ENCODE data around the gene RAD9A. TPM values are rescaled to one million over a fixed set of nuclear protein-coding genes. Genes with fewer than 3 reads are reported as not detected.

The RAD9A gene
- total and polyA plus RNA-seq, 2 donors (not counting 1 experiment from before 2014, with no cell fraction given): 3.5 to 3.8 TPM

GRCh38 chr11:67429038-67429668 lies 37.4 kb downstream of the RAD9A start:
- H2AFZ ChIP-seq (ENCODE audit: low read length): no peak overlapping the region
- TF ChIP-seq EZH2 (IDR thresholded peaks at IDR 0.05; ENCODE audit: low read length, missing control alignments) (no peak), CTCF (conservative IDR thresholded peaks at IDR 0.05 in 1 of 2, IDR thresholded peaks at IDR 0.05 in 1 of 2; ENCODE audit: low read depth in 1 of 2, low read length in 2 of 2) (no peak)
- H3K9ac ChIP-seq (ENCODE audit: insufficient read depth, low read length): peak overlapping the region; percentile 90
- DNase-seq (ENCODE audit: low read depth in 2 of 2): no peak
- no peaks in the 10 kb centered on the region for H4K20me1 ChIP-seq (ENCODE audit: control insufficient read depth, extremely low read depth, insufficient read depth, low read length)
- no peaks in the 10 kb centered on the region for H3K9me3 ChIP-seq (ENCODE audit: control insufficient read depth, insufficient read depth, low read depth, low read length)
- no peaks in the 10 kb centered on the region for H3K27me3 ChIP-seq (ENCODE audit: control insufficient read depth, insufficient read depth, low read length)
- H3K4me3 ChIP-seq (replicated peaks in 1 of 4; ENCODE audit: control extremely low read depth in 1 of 4, insufficient read depth in 1 of 4, low read depth in 3 of 4, low read length in 4 of 4): peak overlapping the region; percentile 62 to 93 (median 87)
- peak overlapping the region; percentile 62 for H3K27ac ChIP-seq (ENCODE audit: insufficient read depth, low read length)
- H3K4me2 ChIP-seq (ENCODE audit: extremely low read depth, insufficient read depth, low read length): peak overlapping the region; percentile 93
- peaks cover 10% of the 10 kb centered on the region for H3K79me2 ChIP-seq (ENCODE audit: control insufficient read depth, insufficient read depth, low read length)
- peaks cover 2% of the 10 kb centered on the region for H3K4me1 ChIP-seq (ENCODE audit: control insufficient read depth, extremely low read depth, insufficient read depth, low read length)
- H3K36me3 ChIP-seq (ENCODE audit: control insufficient read depth, insufficient read depth, low read length): peaks cover 17% of the 10 kb centered on the region

GRCh38 chr11:67429722-67430121 lies 37.9 kb downstream of the RAD9A start:
- H3K9ac ChIP-seq (ENCODE audit: insufficient read depth, low read length): no peak overlapping the region
- no peak for DNase-seq (ENCODE audit: low read depth in 2 of 2)
- peaks cover 10% of the 10 kb centered on the region for H3K79me2 ChIP-seq (ENCODE audit: control insufficient read depth, insufficient read depth, low read length)
- TF ChIP-seq CTCF (conservative IDR thresholded peaks at IDR 0.05 in 1 of 2, IDR thresholded peaks at IDR 0.05 in 1 of 2; ENCODE audit: low read depth in 1 of 2, low read length in 2 of 2) (no peak), EZH2 (IDR thresholded peaks at IDR 0.05; ENCODE audit: low read length, missing control alignments) (no peak)
- no peak overlapping the region for H3K27ac ChIP-seq (ENCODE audit: insufficient read depth, low read length)
- H3K27me3 ChIP-seq (ENCODE audit: control insufficient read depth, insufficient read depth, low read length): no peaks in the 10 kb centered on the region
- H3K4me1 ChIP-seq (ENCODE audit: control insufficient read depth, extremely low read depth, insufficient read depth, low read length): peaks cover 2% of the 10 kb centered on the region
- H3K4me3 ChIP-seq (replicated peaks in 1 of 4; ENCODE audit: control extremely low read depth in 1 of 4, insufficient read depth in 1 of 4, low read depth in 3 of 4, low read length in 4 of 4): peak overlapping the region in 2 of 4 experiments; percentile 82 to 93
- no peaks in the 10 kb centered on the region for H4K20me1 ChIP-seq (ENCODE audit: control insufficient read depth, extremely low read depth, insufficient read depth, low read length)
- H3K36me3 ChIP-seq (ENCODE audit: control insufficient read depth, insufficient read depth, low read length): peaks cover 22% of the 10 kb centered on the region
- H3K4me2 ChIP-seq (ENCODE audit: extremely low read depth, insufficient read depth, low read length): peak overlapping the region; percentile 93
- H3K9me3 ChIP-seq (ENCODE audit: control insufficient read depth, insufficient read depth, low read depth, low read length): no peaks in the 10 kb centered on the region
- H2AFZ ChIP-seq (ENCODE audit: low read length): no peak overlapping the region

- Histone ChIP-seq H3K4me3 (replicated peaks in 1 of 4; ENCODE audit: control extremely low read depth in 1 of 4, insufficient read depth in 1 of 4, low read depth in 3 of 4, low read length in 4 of 4) (no peak overlapping the region), H3K36me3 (ENCODE audit: control insufficient read depth, insufficient read depth, low read length) (peaks cover 31% of the 10 kb centered on the region), H3K4me2 (ENCODE audit: extremely low read depth, insufficient read depth, low read length) (no peak overlapping the region), H3K9ac (ENCODE audit: insufficient read depth, low read length) (no peak overlapping the region), H4K20me1 (ENCODE audit: control insufficient read depth, extremely low read depth, insufficient read depth, low read length) (no peaks in the 10 kb centered on the region), H3K27ac (ENCODE audit: insufficient read depth, low read length) (no peak overlapping the region), H3K4me1 (ENCODE audit: control insufficient read depth, extremely low read depth, insufficient read depth, low read length) (peaks cover 2% of the 10 kb centered on the region), H2AFZ (ENCODE audit: low read length) (no peak overlapping the region), H3K79me2 (ENCODE audit: control insufficient read depth, insufficient read depth, low read length) (peaks cover 10% of the 10 kb centered on the region), H3K27me3 (ENCODE audit: control insufficient read depth, insufficient read depth, low read length) (no peaks in the 10 kb centered on the region), H3K9me3 (ENCODE audit: control insufficient read depth, insufficient read depth, low read depth, low read length) (no peaks in the 10 kb centered on the region)
- TF ChIP-seq EZH2 (IDR thresholded peaks at IDR 0.05; ENCODE audit: low read length, missing control alignments): no peak
- no peak for TF ChIP-seq CTCF (conservative IDR thresholded peaks at IDR 0.05 in 1 of 2, IDR thresholded peaks at IDR 0.05 in 1 of 2; ENCODE audit: low read depth in 1 of 2, low read length in 2 of 2)
- no peak for DNase-seq (ENCODE audit: low read depth in 2 of 2)
Measured at GRCh38 chr11:67431346-67432249, 39.8 kb downstream of the RAD9A start.

All from fibroblast of lung (primary cell).